K562 (cell line): ENCODE measurements around the gene TUT1. TPM values are rescaled to one million over a fixed set of nuclear protein-coding genes. Genes with fewer than 3 reads are reported as not detected.
A peak's percentile ranks its signal among the peaks of the same experiment; 100 is the strongest.

ENCODE experiments used
- FOXJ2 ChIP-seq: fragments of 200-800 bp; sonication (Bioruptor generic); IDR thresholded peaks from 2 replicates; pipeline ENCODE4 v1.6.1; 2016; ENCODE audit warnings: missing genetic modification characterization, missing compliant biosample characterization
- GMEB1 ChIP-seq: fragments of 250-450 bp; sonication (Bioruptor Pico); IDR thresholded peaks from 2 replicates; pipeline ENCODE4 v1.4.0; 2020; ENCODE audit warnings: mild to moderate bottlenecking
- L3MBTL2 ChIP-seq: fragments of 450-650 bp; IDR thresholded peaks from 2 replicates; pipeline ENCODE4 v1.6.1; 2016; ENCODE audit warnings: mild to moderate bottlenecking, moderate library complexity
- MED1 ChIP-seq: sonication (generic); formaldehyde crosslinking; IDR thresholded peaks from 2 replicates; pipeline ENCODE4 v1.8.1; 2023; ENCODE audit warnings: missing genetic modification reagents, borderline replicate concordance
- NCOA1 ChIP-seq: fragments of 450-650 bp; IDR thresholded peaks from 2 replicates; pipeline ENCODE4 v1.6.1; 2016; ENCODE audit warnings: low read depth
- OTX1 ChIP-seq: fragments of 450-650 bp; formaldehyde crosslinking; IDR thresholded peaks from 2 replicates; pipeline ENCODE4 v1.4.0; 2022; ENCODE audit warnings: mild to moderate bottlenecking
- PCBP2 ChIP-seq: fragments of 200-400 bp; formaldehyde crosslinking; IDR thresholded peaks from 2 replicates; pipeline ENCODE4 v1.6.1; 2018; ENCODE audit warnings: low read length, low read depth, mild to moderate bottlenecking, moderate library complexity; ENCODE audit not compliant: poor library complexity, severe bottlenecking
- PHF8 ChIP-seq: fragments of 200-600 bp; sonication (generic); IDR thresholded peaks from 2 replicates; pipeline ENCODE4 v1.6.1; 2012; ENCODE audit warnings: mixed run types, mild to moderate bottlenecking, inconsistent platforms, low read length, moderate library complexity, borderline replicate concordance
- SMARCA5 ChIP-seq: fragments of 450-650 bp; IDR thresholded peaks from 2 replicates; pipeline ENCODE4 v1.6.1; 2016
- TAF1 ChIP-seq: IDR thresholded peaks from 2 replicates; pipeline ENCODE4 v1.6.1; 2011; ENCODE audit warnings: mild to moderate bottlenecking, low read length, moderate library complexity; ENCODE audit not compliant: insufficient read depth, control insufficient read depth, severe bottlenecking; ENCODE audit errors: extremely low read depth
- ZBTB9 ChIP-seq: fragments of 450-650 bp; formaldehyde crosslinking; IDR thresholded peaks from 2 replicates; pipeline ENCODE4 v1.4.0; 2020; ENCODE audit warnings: mild to moderate bottlenecking, moderate library complexity
- ZFP30 ChIP-seq: fragments of 250-450 bp; sonication (Bioruptor Pico); IDR thresholded peaks from 2 replicates; pipeline ENCODE4 v1.8.0; 2022; ENCODE audit warnings: moderate library complexity, mild to moderate bottlenecking, inconsistent platforms, borderline replicate concordance
- ZNF778 ChIP-seq: fragments of 450-650 bp; formaldehyde crosslinking; IDR thresholded peaks from 2 replicates; pipeline ENCODE4 v1.4.0; 2020; ENCODE audit warnings: mild to moderate bottlenecking, moderate library complexity
- polyA plus RNA-seq, 8 experiments: library from polyadenylated mRNA; depleted of rRNA in 4 of 8; stranded (reverse) in 5 of 8; unstranded in 3 of 8; fragments of >200 nt; fragmentation: Nextera tagmentation in 2 of 8; fragmentation: Illumina TruSeq in 1 of 8; extraction: Ambion mirVana in 2 of 8; extraction: Trizol in 1 of 8; gene quantifications; 2 replicates each; pipeline versions ENCODE4 v1.2.1 to v1.2.3, GENCODE V29; 2011 to 2014; ENCODE audit warnings: inconsistent platforms in 1 of 8, missing spikeins in 1 of 8
- total RNA-seq, 7 experiments: library from RNA; depleted of rRNA in 6 of 7; stranded (reverse); fragments of >200 nt in 6 of 7; fragmentation: Illumina TruSeq in 2 of 7; extraction: Trizol in 2 of 7; gene quantifications; 2 replicates each; pipeline versions ENCODE4 v1.2.1 to v1.2.3, GENCODE V29; 2011 to 2021; ENCODE audit warnings: low replicate concordance in 1 of 7
- TF ChIP-seq, protein P1 (sequence below), 2 experiments: fragments of 200-800 bp in 1 of 2; sonication (Bioruptor generic) in 1 of 2; sonication (generic) in 1 of 2; formaldehyde crosslinking in 1 of 2; IDR thresholded peaks in 1 of 2; conservative IDR thresholded peaks in 1 of 2; 2 replicates each; pipeline versions ENCODE4 v1.5.0 to v1.6.1; 2016 to 2020; ENCODE audit warnings: missing compliant biosample characterization in 1 of 2, missing genetic modification characterization in 1 of 2, missing genetic modification reagents in 1 of 2
- TF ChIP-seq, protein P2 (sequence below), 2 experiments: fragments of 150-350 bp in 1 of 2; IDR thresholded peaks; 2 replicates each; pipeline ENCODE4 v1.6.1; 2012 to 2016; ENCODE audit warnings: low read depth in 2 of 2, low read length in 2 of 2, mild to moderate bottlenecking in 1 of 2, moderate library complexity in 1 of 2
- TF ChIP-seq, protein P3 (sequence below): sonication (generic); formaldehyde crosslinking; IDR thresholded peaks from 2 replicates; pipeline ENCODE4 v1.8.0; 2022; ENCODE audit warnings: mild to moderate bottlenecking, missing genetic modification reagents, borderline replicate concordance

TUT1 gene
- total and polyA plus RNA-seq, 9 of the 15 experiments (the other 6 are each of a cell fraction or from before 2014, with no cell fraction given) = 0.66 to 44.3 (median 15.7) TPM

DNA sequence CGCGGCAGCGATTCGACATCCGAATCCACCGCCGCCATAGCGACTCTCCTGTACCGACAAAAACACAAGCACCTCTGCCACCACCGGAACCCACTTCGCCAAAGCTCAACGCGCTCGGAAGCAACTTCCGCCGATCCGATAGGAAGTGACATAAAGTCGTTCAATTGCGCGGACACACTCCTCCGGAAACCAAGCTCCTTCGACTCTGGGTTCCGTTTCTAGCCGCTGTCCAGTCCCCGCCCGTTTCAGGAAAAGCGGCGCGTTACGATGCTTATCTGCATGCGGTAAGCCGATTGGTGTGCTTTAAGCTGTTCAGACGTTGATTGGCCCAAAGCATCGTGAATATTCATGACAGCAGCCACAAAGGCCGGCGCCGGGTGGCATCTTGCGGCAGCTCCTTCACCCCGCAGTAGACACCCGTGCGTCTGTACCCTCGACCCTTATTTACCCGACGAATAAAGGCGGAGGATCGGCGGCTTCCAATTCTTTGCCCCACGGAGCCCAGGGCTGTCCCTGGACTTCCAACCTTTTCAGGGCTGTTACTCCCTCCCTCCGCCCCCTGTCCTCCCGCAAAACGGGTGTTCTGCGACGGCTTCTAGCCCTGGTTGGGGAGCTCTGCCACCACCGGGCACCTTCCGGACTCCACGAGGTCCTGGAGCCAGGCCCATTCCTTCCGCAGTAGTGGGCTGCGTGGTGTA is at the start of gene TUT1 (continued):
- TF ChIP-seq, protein P1, sequence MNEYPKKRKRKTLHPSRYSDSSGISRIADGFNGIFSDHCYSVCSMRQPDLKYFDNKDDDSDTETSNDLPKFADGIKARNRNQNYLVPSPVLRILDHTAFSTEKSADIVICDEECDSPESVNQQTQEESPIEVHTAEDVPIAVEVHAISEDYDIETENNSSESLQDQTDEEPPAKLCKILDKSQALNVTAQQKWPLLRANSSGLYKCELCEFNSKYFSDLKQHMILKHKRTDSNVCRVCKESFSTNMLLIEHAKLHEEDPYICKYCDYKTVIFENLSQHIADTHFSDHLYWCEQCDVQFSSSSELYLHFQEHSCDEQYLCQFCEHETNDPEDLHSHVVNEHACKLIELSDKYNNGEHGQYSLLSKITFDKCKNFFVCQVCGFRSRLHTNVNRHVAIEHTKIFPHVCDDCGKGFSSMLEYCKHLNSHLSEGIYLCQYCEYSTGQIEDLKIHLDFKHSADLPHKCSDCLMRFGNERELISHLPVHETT (CRISPR knock-in tag; conservative IDR thresholded peaks at IDR 0.05 in 1 of 2, IDR thresholded peaks at IDR 0.05 in 1 of 2) = peak in 1 of 2 experiments; percentile 95; a peak in 2 of 4 replicates
- TF ChIP-seq NCOA1 = peak; percentile 100
- TF ChIP-seq, protein P2, sequence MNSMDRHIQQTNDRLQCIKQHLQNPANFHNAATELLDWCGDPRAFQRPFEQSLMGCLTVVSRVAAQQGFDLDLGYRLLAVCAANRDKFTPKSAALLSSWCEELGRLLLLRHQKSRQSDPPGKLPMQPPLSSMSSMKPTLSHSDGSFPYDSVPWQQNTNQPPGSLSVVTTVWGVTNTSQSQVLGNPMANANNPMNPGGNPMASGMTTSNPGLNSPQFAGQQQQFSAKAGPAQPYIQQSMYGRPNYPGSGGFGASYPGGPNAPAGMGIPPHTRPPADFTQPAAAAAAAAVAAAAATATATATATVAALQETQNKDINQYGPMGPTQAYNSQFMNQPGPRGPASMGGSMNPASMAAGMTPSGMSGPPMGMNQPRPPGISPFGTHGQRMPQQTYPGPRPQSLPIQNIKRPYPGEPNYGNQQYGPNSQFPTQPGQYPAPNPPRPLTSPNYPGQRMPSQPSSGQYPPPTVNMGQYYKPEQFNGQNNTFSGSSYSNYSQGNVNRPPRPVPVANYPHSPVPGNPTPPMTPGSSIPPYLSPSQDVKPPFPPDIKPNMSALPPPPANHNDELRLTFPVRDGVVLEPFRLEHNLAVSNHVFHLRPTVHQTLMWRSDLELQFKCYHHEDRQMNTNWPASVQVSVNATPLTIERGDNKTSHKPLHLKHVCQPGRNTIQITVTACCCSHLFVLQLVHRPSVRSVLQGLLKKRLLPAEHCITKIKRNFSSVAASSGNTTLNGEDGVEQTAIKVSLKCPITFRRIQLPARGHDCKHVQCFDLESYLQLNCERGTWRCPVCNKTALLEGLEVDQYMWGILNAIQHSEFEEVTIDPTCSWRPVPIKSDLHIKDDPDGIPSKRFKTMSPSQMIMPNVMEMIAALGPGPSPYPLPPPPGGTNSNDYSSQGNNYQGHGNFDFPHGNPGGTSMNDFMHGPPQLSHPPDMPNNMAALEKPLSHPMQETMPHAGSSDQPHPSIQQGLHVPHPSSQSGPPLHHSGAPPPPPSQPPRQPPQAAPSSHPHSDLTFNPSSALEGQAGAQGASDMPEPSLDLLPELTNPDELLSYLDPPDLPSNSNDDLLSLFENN (IDR thresholded peaks at IDR 0.05; ENCODE audit: low read depth in 2 of 2, low read length in 2 of 2) = peak in 1 of 2 experiments; percentile 36; a peak in 1 of 4 replicates
- no peak for TF ChIP-seq PCBP2
- peak; percentile 67; the same call in 1 of the 2 replicates for TF ChIP-seq L3MBTL2
- no peak for TF ChIP-seq SMARCA5
- TF ChIP-seq MED1 (CRISPR knock-in tag) = no peak
- peak; percentile 95 for TF ChIP-seq TAF1
- TF ChIP-seq FOXJ2 (tag) = peak; percentile 68; the same call in 1 of the 2 replicates
- TF ChIP-seq PHF8 = peak; percentile 64; the same call in 1 of the 2 replicates
- peak; percentile 19; the same call in 1 of the 2 replicates for TF ChIP-seq OTX1 (CRISPR knock-in tag)
- TF ChIP-seq ZBTB9 (CRISPR knock-in tag) = no peak
- TF ChIP-seq ZFP30 (CRISPR knock-in tag) = no peak
- TF ChIP-seq GMEB1 (CRISPR knock-in tag) = peak; percentile 80
- TF ChIP-seq, protein P3, sequence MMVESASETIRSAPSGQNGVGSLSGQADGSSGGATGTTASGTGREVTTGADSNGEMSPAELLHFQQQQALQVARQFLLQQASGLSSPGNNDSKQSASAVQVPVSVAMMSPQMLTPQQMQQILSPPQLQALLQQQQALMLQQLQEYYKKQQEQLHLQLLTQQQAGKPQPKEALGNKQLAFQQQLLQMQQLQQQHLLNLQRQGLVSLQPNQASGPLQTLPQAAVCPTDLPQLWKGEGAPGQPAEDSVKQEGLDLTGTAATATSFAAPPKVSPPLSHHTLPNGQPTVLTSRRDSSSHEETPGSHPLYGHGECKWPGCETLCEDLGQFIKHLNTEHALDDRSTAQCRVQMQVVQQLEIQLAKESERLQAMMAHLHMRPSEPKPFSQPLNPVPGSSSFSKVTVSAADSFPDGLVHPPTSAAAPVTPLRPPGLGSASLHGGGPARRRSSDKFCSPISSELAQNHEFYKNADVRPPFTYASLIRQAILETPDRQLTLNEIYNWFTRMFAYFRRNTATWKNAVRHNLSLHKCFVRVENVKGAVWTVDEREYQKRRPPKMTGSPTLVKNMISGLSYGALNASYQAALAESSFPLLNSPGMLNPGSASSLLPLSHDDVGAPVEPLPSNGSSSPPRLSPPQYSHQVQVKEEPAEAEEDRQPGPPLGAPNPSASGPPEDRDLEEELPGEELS = peak; percentile 78; the same call in 1 of the 2 replicates
- TF ChIP-seq ZNF778 (CRISPR knock-in tag) = no peak
